Lower leg skin (tissue), 4 donors: Measurements from ENCODE around the gene GET3. TPM values are rescaled to one million over a fixed set of nuclear protein-coding genes. Genes with fewer than 3 reads are reported as not detected.

Source experiments
- DNase-seq, 2 donors: peaks; one replicate each; pipeline ENCODE4 v3.0.0-alpha.2; 2019; ENCODE audit warnings: low spot score in 2 of 2
- H3K4me3 ChIP-seq: fragments of 200-600 bp; sonication (generic); 2 replicates; pipeline ENCODE4 v1.5.1; 2017; ENCODE audit warnings: mild to moderate bottlenecking, low read depth; ENCODE audit not compliant: poor library complexity, severe bottlenecking
- CTCF ChIP-seq, 3 donors: fragments of 450-650 bp; IDR thresholded peaks; one replicate each; pipeline ENCODE4 v1.5.1; 2016; ENCODE audit warnings: antibody characterized with exemption in 3 of 3, mild to moderate bottlenecking in 3 of 3, moderate library complexity in 2 of 3
- POLR2A ChIP-seq, 2 donors: fragments of 450-650 bp; IDR thresholded peaks; one replicate each; pipeline ENCODE4 v1.6.1; 2016 to 2017; ENCODE audit warnings: antibody characterized with exemption in 2 of 2, mild to moderate bottlenecking in 1 of 2, moderate library complexity in 1 of 2
- WGBS, 2 donors: methylation state at CpG; one replicate each; pipeline ENCODE4 v1.1.5; 2018; 5-methylcytosine and 5-hydroxymethylcytosine counted together
- intact Hi-C: fragments of 100-400 bp; cut with DNase I; formaldehyde crosslinking; loops from one replicate; pipeline ENCODE4 v1.15.0; 2023; ENCODE audit warnings: low total_unique reads
- total RNA-seq, 4 donors: library from RNA; depleted of rRNA; stranded (reverse); fragments of >200 nt; gene quantifications; one replicate each; pipeline ENCODE4 v1.1.0, GENCODE V29; 2016

The GET3 gene
- 10 to 100 TPM; 43.2 to 63.2 (median 53.4) TPM for total RNA-seq

- no peak for TF ChIP-seq CTCF (IDR thresholded peaks at IDR 0.05)
- TF ChIP-seq POLR2A (IDR thresholded peaks at IDR 0.05), result no peak
- whole genome bisulfite sequencing, 2 donors, result 0% methylated on average over 27 to 29 of the region's 29 CpGs
- peak; percentile 97 for DNase-seq
- intact Hi-C loops, result no loop called here
- peak within 1 kb of the TSS; percentile 67 for H3K4me3 ChIP-seq
Measured at GRCh38 chr19:12736995-12737834, at the start of gene GET3. Gene GET3, plus strand, starts transcription at chr19:12737497. Its CDS starts 9 bp downstream, at chr19:12737506.

GRCh38 chr19:12689012-12689411 is 48.3 kb upstream of the GET3 start:
- TF ChIP-seq CTCF (IDR thresholded peaks at IDR 0.05) (no peak), POLR2A (IDR thresholded peaks at IDR 0.05) (no peak)
- H3K4me3 ChIP-seq, result no peak overlapping the region
- no peak for DNase-seq
- intact Hi-C loops, result no loop called here
- WGBS, 2 donors, result 90 to 94% methylated on average over 7 to 12 of the region's 12 CpGs

- WGBS, 2 donors, result 78% methylated on average over 18 to 19 of the region's 26 CpGs
- TF ChIP-seq POLR2A (IDR thresholded peaks at IDR 0.05) (no peak), CTCF (IDR thresholded peaks at IDR 0.05) (no peak)
- no peak overlapping the region for H3K4me3 ChIP-seq
- intact Hi-C loops, result no loop called here
- DNase-seq, result no peak
Measured at GRCh38 chr19:12689581-12690216, 47.6 kb upstream of the GET3 start.

GRCh38 chr19:12692960-12693359 is 44.3 kb upstream of the GET3 start:
- DNase-seq, result no peak
- intact Hi-C loops, result no loop called here
- 83 to 95% methylated on average over 3 to 5 of the region's 5 CpGs for WGBS, 2 donors
- H3K4me3 ChIP-seq, result no peak overlapping the region
- TF ChIP-seq CTCF (IDR thresholded peaks at IDR 0.05) (no peak), POLR2A (IDR thresholded peaks at IDR 0.05) (no peak)

GRCh38 chr19:12694641-12695040 is 42.7 kb upstream of the GET3 start:
- 92 to 93% methylated on average over 15 of the region's 16 CpGs for WGBS, 2 donors
- TF ChIP-seq POLR2A (IDR thresholded peaks at IDR 0.05) (no peak), CTCF (IDR thresholded peaks at IDR 0.05) (no peak)
- no peak overlapping the region for H3K4me3 ChIP-seq
- DNase-seq, result no peak
- intact Hi-C loops, result no loop called here
